GM18526 (cell line): Measurements from ENCODE around the gene SCUBE1.

Experiments
- POLR2A ChIP-seq: IDR thresholded peaks from 3 replicates; pipeline ENCODE4 v1.6.1; 2011; ENCODE audit not compliant: insufficient read length; ENCODE audit errors: extremely low read depth

Gene SCUBE1

GRCh38 chr22:43256976-43257545 lies 86.1 kb downstream of the SCUBE1 start:
- TF ChIP-seq POLR2A: no peak

- no peak for TF ChIP-seq POLR2A
These were observed 86.6 kb downstream of the SCUBE1 start for GRCh38 chr22:43256569-43256968.

GRCh38 chr22:43255299-43255698 lies 87.9 kb downstream of the SCUBE1 start:
- no peak for TF ChIP-seq POLR2A

GRCh38 chr22:43253839-43254238 lies 89.3 kb downstream of the SCUBE1 start:
- no peak for TF ChIP-seq POLR2A

- no peak for TF ChIP-seq POLR2A
These were observed 90.9 kb downstream of the SCUBE1 start for GRCh38 chr22:43252319-43252718.

- TF ChIP-seq POLR2A: no peak
These were observed 93.2 kb downstream of the SCUBE1 start for GRCh38 chr22:43249789-43250471.

GRCh38 chr22:43247546-43248260 lies 95.5 kb downstream of the SCUBE1 start:
- no peak for TF ChIP-seq POLR2A

- no peak for TF ChIP-seq POLR2A
These were observed 97.0 kb downstream of the SCUBE1 start for GRCh38 chr22:43246188-43246587.

- TF ChIP-seq POLR2A: no peak
These were observed 97.5 kb downstream of the SCUBE1 start for GRCh38 chr22:43245717-43246116.

- TF ChIP-seq POLR2A: no peak
These were observed 98.2 kb downstream of the SCUBE1 start for GRCh38 chr22:43244803-43245527.

GRCh38 chr22:43244402-43244801 lies 98.8 kb downstream of the SCUBE1 start:
- no peak for TF ChIP-seq POLR2A

- no peak for TF ChIP-seq POLR2A
These were observed 99.8 kb downstream of the SCUBE1 start for GRCh38 chr22:43243324-43243723.

GRCh38 chr22:43242627-43243026 lies 100.5 kb downstream of the SCUBE1 start:
- TF ChIP-seq POLR2A: no peak

GRCh38 chr22:43241699-43242386 lies 101.3 kb downstream of the SCUBE1 start:
- TF ChIP-seq POLR2A: no peak

- TF ChIP-seq POLR2A: no peak
These were observed 102.0 kb downstream of the SCUBE1 start for GRCh38 chr22:43241138-43241597.
